Activated CD4-positive, alpha-beta T cell treated with anti-CD3 and anti-CD28 coated beads, Interleukin-2, amount 10 ng/mL, durations not matched to agents 7 days and 5 days (primary cell): Measurements from ENCODE around the gene FHIT. TPM values are rescaled to one million over a fixed set of nuclear protein-coding genes. Genes with fewer than 3 reads are reported as not detected.

Experiments used
- CTCF ChIA-PET: fragments of 350-600 bp; sonication (Branson Sonifier 250); formaldehyde crosslinking; loops from one replicate; lab custom pipeline; 2021; ENCODE audit warnings: antibody characterized with exemption; lab: Charles Lee
- POLR2A ChIA-PET: fragments of 350-600 bp; sonication (Branson Sonifier 250); formaldehyde crosslinking; loops from one replicate; lab custom pipeline; 2021; ENCODE audit warnings: antibody characterized with exemption; lab: Charles Lee
- DNase-seq: peaks from one replicate; pipeline ENCODE4 v3.0.0-alpha.2; 2020
- H3K27ac Mint-ChIP-seq: one replicate; pipeline ENCODE4 v1.8.0; 2021; ENCODE audit warnings: mild to moderate bottlenecking, moderate library complexity, mixed read lengths
- H3K27me3 Mint-ChIP-seq: one replicate; pipeline ENCODE4 v1.8.0; 2021; ENCODE audit warnings: mixed read lengths
- H3K36me3 Mint-ChIP-seq: one replicate; pipeline ENCODE4 v1.8.0; 2021; ENCODE audit warnings: low read depth, mixed read lengths
- H3K4me1 Mint-ChIP-seq: one replicate; pipeline ENCODE4 v1.8.0; 2021; ENCODE audit warnings: mixed read lengths
- H3K4me3 Mint-ChIP-seq: one replicate; pipeline ENCODE4 v1.8.0; 2021; ENCODE audit warnings: mild to moderate bottlenecking, moderate library complexity, mixed read lengths
- H3K9me3 Mint-ChIP-seq: one replicate; pipeline ENCODE4 v1.8.0; 2021; ENCODE audit warnings: mixed read lengths
- total RNA-seq, 2 experiments: library from RNA; stranded (reverse); gene quantifications; one replicate each; pipeline ENCODE4 v1.2.3, GENCODE V29; 2021

FHIT gene
- total RNA-seq, 2 experiments from 2014 or later, result 39.4 to 41.2 TPM

GRCh38 chr3:60788185-60788584, 463.1 kb downstream of the FHIT start:
- DNase-seq, result no peak
- H3K4me1 Mint-ChIP-seq, result peaks cover 4% of the 10 kb centered on the region
- CTCF ChIA-PET, result no interaction called here
- no peak overlapping the region for H3K4me3 Mint-ChIP-seq
- no peaks in the 10 kb centered on the region for H3K36me3 Mint-ChIP-seq
- POLR2A ChIA-PET, result no interaction called here
- H3K27me3 Mint-ChIP-seq, result no peaks in the 10 kb centered on the region
- H3K9me3 Mint-ChIP-seq, result no peaks in the 10 kb centered on the region
- H3K27ac Mint-ChIP-seq, result no peak overlapping the region

DNA sequence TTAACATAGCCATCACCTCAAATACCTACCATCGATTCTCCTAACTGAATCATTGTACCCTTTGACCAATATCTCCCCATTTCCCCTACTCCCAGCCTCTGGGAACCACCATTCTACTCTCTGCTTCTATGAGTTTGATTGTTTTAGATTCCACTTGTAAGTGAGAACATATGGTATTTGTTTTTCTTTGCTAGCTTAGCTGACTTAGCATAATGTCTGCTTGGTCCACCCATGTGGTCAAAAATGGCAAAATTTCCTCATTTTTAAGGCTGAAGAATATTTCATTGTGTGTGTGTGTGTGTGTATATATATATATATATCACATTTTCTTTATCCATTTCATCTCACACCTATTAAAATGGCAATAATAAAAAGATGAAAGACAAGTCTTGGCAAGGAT, 469.3 kb downstream of the FHIT start:
- H3K27me3 Mint-ChIP-seq, result no peaks in the 10 kb centered on the region
- H3K4me1 Mint-ChIP-seq, result no peaks in the 10 kb centered on the region
- DNase-seq, result no peak
- ChIA-PET CTCF (no interaction called here), POLR2A (no interaction called here)
- H3K9me3 Mint-ChIP-seq, result no peaks in the 10 kb centered on the region
- no peak overlapping the region for H3K4me3 Mint-ChIP-seq
- H3K36me3 Mint-ChIP-seq, result no peaks in the 10 kb centered on the region
- H3K27ac Mint-ChIP-seq, result no peak overlapping the region

DNA sequence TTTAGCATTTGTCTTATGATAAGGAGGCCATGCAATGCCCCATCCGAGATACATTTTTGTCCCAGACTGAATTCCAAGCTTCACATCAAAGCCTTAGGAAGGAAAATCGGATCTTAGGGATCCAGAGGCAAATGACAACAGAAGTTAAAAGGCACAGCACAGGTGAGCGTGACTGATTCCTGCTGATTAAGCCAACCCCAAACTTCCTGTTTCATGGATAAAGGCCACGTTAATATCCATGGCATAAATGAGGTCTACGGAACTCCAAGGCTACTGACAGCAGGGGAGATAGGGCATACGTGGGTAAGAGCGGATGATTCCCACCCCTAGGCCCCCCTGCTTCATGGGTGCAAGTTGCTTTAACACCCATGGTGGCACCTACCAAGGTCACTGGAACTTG, 471.6 kb downstream of the FHIT start:
- CTCF ChIA-PET, result no interaction called here
- H3K27ac Mint-ChIP-seq, result no peak overlapping the region

DNA sequence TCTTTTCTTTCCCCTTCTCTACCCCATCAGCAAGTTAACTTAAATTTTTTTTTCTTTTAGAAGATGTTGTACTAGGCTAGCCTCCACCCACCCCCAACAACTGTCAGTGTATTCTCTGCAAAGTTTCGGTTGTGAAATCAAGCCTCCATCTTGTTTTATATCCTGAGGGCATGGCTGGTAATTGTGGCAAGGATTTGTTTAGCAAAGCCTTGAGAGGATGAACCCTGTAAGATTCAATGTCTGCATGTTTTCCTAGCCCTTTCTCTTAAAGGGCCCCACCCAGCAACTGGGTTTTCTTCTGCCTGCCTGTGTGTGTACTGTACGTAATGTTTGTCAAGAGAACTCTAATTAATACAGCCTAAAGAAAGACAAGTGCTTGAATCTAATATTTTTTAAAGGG, 475.3 kb downstream of the FHIT start:
- Mint-ChIP-seq H3K36me3 (no peaks in the 10 kb centered on the region), H3K27me3 (no peaks in the 10 kb centered on the region), H3K4me3 (no peak overlapping the region), H3K27ac (no peak overlapping the region), H3K4me1 (no peaks in the 10 kb centered on the region), H3K9me3 (peaks cover 12% of the 10 kb centered on the region)
- ChIA-PET POLR2A (no interaction called here), CTCF (no interaction called here)
- no peak for DNase-seq

More for the DNA sequence above, 471.6 kb downstream of the FHIT start:
- Mint-ChIP-seq H3K36me3 (no peaks in the 10 kb centered on the region), H3K27me3 (no peaks in the 10 kb centered on the region), H3K4me1 (no peaks in the 10 kb centered on the region), H3K4me3 (no peak overlapping the region), H3K9me3 (peaks cover 7% of the 10 kb centered on the region)
- no peak for DNase-seq
- POLR2A ChIA-PET, result no interaction called here

GRCh38 chr3:60774617-60775016, 476.6 kb downstream of the FHIT start:
- ChIA-PET POLR2A (no interaction called here), CTCF (no interaction called here)
- no peak for DNase-seq
- H3K27ac Mint-ChIP-seq, result no peak overlapping the region
- H3K4me3 Mint-ChIP-seq, result no peak overlapping the region
- no peaks in the 10 kb centered on the region for H3K4me1 Mint-ChIP-seq
- H3K27me3 Mint-ChIP-seq, result no peaks in the 10 kb centered on the region
- no peaks in the 10 kb centered on the region for H3K36me3 Mint-ChIP-seq
- H3K9me3 Mint-ChIP-seq, result peaks cover 12% of the 10 kb centered on the region

GRCh38 chr3:60772584-60772983, 478.7 kb downstream of the FHIT start:
- H3K36me3 Mint-ChIP-seq, result no peaks in the 10 kb centered on the region
- H3K9me3 Mint-ChIP-seq, result peaks cover 14% of the 10 kb centered on the region
- ChIA-PET CTCF (no interaction called here), POLR2A (no interaction called here)
- no peak overlapping the region for H3K4me3 Mint-ChIP-seq
- H3K4me1 Mint-ChIP-seq, result no peaks in the 10 kb centered on the region
- H3K27me3 Mint-ChIP-seq, result no peaks in the 10 kb centered on the region
- H3K27ac Mint-ChIP-seq, result no peak overlapping the region
- no peak for DNase-seq

DNA sequence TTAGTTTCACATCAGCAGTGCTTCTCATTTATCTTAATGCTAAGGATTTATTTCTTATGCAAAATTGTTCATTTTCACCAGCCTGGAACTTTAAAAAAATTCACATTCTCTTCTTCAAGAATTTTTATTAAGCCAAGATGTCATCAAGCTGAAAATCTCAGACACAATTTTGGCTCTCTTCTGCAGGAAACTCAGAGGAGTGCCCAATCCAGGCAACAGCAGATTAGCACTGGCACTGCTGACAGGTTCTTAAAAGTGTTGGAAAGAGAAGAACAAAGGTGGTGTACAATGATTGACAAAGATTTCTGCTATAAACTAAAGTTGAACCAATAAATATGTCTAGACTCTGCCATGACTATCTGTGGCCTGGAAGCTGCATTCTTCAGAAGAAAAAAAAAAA, 479.5 kb downstream of the FHIT start:
- no peaks in the 10 kb centered on the region for H3K36me3 Mint-ChIP-seq
- no peaks in the 10 kb centered on the region for H3K27me3 Mint-ChIP-seq

DNA sequence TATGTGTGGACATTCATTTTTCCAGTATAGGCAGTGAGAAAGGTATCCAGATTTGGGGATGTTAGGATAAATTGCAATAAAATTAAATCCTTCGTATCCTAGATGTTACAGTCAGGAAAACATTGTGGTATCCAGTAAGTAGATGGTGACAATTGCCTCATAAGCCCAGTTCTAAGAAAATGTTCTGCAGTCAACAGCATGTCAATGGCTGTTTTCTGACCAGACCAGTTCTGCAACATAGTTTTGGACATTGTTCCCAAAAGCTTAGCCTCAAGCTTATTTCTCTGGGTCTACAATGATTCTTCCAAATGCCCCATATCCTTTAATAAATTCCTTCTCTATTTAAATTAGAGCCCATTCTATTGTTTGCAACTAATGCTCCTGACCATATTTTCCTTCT, 480.7 kb downstream of the FHIT start:
- CTCF ChIA-PET, result no interaction called here
- Mint-ChIP-seq H3K27me3 (no peaks in the 10 kb centered on the region), H3K36me3 (no peaks in the 10 kb centered on the region), H3K9me3 (peaks cover 12% of the 10 kb centered on the region), H3K27ac (no peak overlapping the region), H3K4me3 (no peak overlapping the region), H3K4me1 (no peaks in the 10 kb centered on the region)
- no peak for DNase-seq
- POLR2A ChIA-PET, result no interaction called here

More for the DNA sequence above, 479.5 kb downstream of the FHIT start:
- Mint-ChIP-seq H3K9me3 (peaks cover 14% of the 10 kb centered on the region), H3K27ac (no peak overlapping the region), H3K4me3 (no peak overlapping the region), H3K4me1 (no peaks in the 10 kb centered on the region)
- no peak for DNase-seq
- POLR2A ChIA-PET, result no interaction called here
- CTCF ChIA-PET, result no interaction called here

DNA sequence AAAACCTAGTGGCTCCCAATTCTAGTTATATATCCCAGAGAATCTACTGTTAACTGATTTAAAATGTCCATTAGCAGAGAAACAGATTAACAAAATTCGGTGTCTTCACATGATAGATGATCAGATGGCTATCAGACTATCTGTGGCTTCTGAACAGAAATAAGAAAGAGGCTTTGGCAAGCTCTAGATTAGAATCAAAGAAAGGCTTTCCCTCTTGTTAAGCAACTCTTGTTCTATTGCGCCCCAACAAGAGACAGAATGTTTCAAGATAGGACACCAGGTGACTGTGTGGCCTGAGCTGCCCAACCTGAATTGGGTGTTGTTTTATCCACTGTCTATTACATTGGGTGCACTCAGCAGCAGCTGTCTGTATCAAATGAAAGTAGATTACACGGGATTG, 483.7 kb downstream of the FHIT start:
- H3K27me3 Mint-ChIP-seq, result no peaks in the 10 kb centered on the region
- CTCF ChIA-PET, result interaction anchor here (1.1 kb wide), 1 partner anchor 11 kb away, joined by 3 read pairs; no protein-coding TSS in a partner anchor
- no peak overlapping the region for H3K4me3 Mint-ChIP-seq
- H3K36me3 Mint-ChIP-seq, result no peaks in the 10 kb centered on the region
- POLR2A ChIA-PET, result no interaction called here
- peaks cover 2% of the 10 kb centered on the region for H3K9me3 Mint-ChIP-seq
- H3K27ac Mint-ChIP-seq, result no peak overlapping the region
- no peaks in the 10 kb centered on the region for H3K4me1 Mint-ChIP-seq
- DNase-seq, result no peak

- H3K36me3 Mint-ChIP-seq, result no peaks in the 10 kb centered on the region
Observed at GRCh38 chr3:60765776-60766175, 485.5 kb downstream of the FHIT start.

DNA sequence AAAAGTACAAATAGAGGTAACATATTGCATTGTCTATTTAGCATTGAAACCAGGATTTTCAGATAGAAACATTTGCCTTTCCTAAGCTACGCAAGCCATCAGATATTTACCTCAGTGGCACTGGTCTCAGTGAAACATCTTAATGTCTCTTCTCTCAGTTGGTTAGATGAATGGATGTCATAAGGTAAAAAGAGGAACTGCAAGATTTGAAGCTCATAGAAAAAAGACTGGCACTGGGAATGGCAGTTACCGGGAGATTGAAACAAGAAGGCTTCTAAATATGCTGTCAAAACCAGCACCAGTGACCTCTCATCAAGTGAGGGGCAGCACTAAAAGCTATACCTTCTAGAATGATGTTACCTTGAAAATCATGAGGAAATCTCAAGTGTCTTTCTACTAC, 486.4 kb downstream of the FHIT start:
- Mint-ChIP-seq H3K4me1 (peaks cover 4% of the 10 kb centered on the region), H3K9me3 (peaks cover 4% of the 10 kb centered on the region), H3K27me3 (no peaks in the 10 kb centered on the region), H3K36me3 (peaks cover 2% of the 10 kb centered on the region), H3K27ac (no peak overlapping the region), H3K4me3 (no peak overlapping the region)
- CTCF ChIA-PET, result no interaction called here
- POLR2A ChIA-PET, result no interaction called here
- no peak for DNase-seq

More at GRCh38 chr3:60765776-60766175, 485.5 kb downstream of the FHIT start:
- no peak for DNase-seq
- Mint-ChIP-seq H3K9me3 (peaks cover 2% of the 10 kb centered on the region), H3K4me3 (no peak overlapping the region), H3K4me1 (no peaks in the 10 kb centered on the region), H3K27ac (no peak overlapping the region), H3K27me3 (no peaks in the 10 kb centered on the region)
- POLR2A ChIA-PET, result no interaction called here
- CTCF ChIA-PET, result no interaction called here

DNA sequence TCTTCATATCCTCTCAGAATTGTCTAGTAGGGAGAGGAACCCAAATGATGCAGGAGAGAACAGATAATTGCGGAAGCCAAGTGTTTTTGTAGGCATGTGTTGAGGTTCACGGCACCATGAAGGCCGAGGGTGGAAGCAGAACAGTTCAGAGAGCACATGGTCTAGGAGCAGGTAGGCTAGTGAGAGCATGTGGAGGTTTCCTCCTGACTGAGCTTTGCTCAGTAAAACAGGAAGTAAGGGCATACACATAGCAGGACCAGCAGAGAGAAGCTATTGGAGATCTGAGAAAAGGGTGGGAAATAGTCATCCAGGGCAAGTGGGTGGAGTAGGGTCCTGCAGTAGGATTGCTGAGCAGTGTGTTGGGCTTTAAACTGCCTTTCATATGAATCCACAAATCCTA, 491.1 kb downstream of the FHIT start:
- H3K9me3 Mint-ChIP-seq, result peaks cover 7% of the 10 kb centered on the region
- CTCF ChIA-PET, result no interaction called here
- peaks cover 18% of the 10 kb centered on the region for H3K4me1 Mint-ChIP-seq
- no peaks in the 10 kb centered on the region for H3K27me3 Mint-ChIP-seq
- DNase-seq, result no peak
- POLR2A ChIA-PET, result no interaction called here
- H3K4me3 Mint-ChIP-seq, result no peak overlapping the region
- H3K27ac Mint-ChIP-seq, result no peak overlapping the region
- H3K36me3 Mint-ChIP-seq, result peaks cover 3% of the 10 kb centered on the region

- H3K36me3 Mint-ChIP-seq, result peaks cover 3% of the 10 kb centered on the region
- ChIA-PET POLR2A (no interaction called here), CTCF (no interaction called here)
- H3K27ac Mint-ChIP-seq, result no peak overlapping the region
- no peak overlapping the region for H3K4me3 Mint-ChIP-seq
- H3K27me3 Mint-ChIP-seq, result no peaks in the 10 kb centered on the region
- DNase-seq, result no peak
- peaks cover 18% of the 10 kb centered on the region for H3K4me1 Mint-ChIP-seq
- H3K9me3 Mint-ChIP-seq, result peaks cover 7% of the 10 kb centered on the region
Observed at GRCh38 chr3:60759439-60759838, 491.8 kb downstream of the FHIT start.

DNA sequence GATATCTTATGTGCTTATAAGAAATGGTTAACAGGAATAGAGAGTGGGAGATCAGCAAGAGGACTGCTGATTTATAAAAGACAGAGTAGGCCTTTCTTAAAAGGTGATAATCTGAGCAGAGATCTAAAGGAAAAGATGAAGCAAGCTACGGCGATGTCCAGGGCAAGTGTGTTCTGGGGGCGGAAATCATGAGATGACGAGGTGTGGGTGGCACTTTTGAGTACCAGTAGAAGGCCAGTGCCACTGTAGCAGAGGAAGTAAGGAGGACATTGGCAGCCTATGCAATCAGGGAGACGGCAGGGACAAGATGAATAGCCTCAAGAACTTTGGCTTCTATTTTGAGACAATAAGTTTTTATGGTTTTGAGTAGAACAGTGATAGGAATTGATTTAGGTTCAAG, 492.4 kb downstream of the FHIT start:
- CTCF ChIA-PET, result no interaction called here
- Mint-ChIP-seq H3K4me3 (no peak overlapping the region), H3K27ac (no peak overlapping the region), H3K36me3 (peaks cover 3% of the 10 kb centered on the region), H3K9me3 (peaks cover 7% of the 10 kb centered on the region), H3K4me1 (peaks cover 18% of the 10 kb centered on the region), H3K27me3 (no peaks in the 10 kb centered on the region)
- POLR2A ChIA-PET, result no interaction called here
- DNase-seq, result no peak
